Peyer's patch (tissue), 4 donors: ENCODE results near the gene CHST12. TPM values are rescaled to one million over a fixed set of nuclear protein-coding genes. Genes with fewer than 3 reads are reported as not detected.

Source experiments
- DNase-seq, 3 donors: peaks; one replicate each; pipeline ENCODE4 v3.0.0-alpha.2; 2017 to 2019
- H3K27ac ChIP-seq, 4 donors: fragments of 200-600 bp; sonication (generic); one replicate each; pipeline ENCODE4 v1.5.1; 2016 to 2019
- H3K27me3 ChIP-seq, 2 donors: fragments of 200-600 bp; sonication (generic); one replicate each; pipeline ENCODE4 v1.5.1; 2019
- H3K36me3 ChIP-seq, 3 donors: fragments of 200-600 bp; sonication (generic); one replicate each; pipeline ENCODE4 v1.5.1; 2016 to 2019
- H3K4me1 ChIP-seq, 4 donors: fragments of 200-600 bp; sonication (generic); one replicate each; pipeline ENCODE4 v1.5.1; 2016 to 2019
- H3K4me3 ChIP-seq, 4 donors: fragments of 200-600 bp; sonication (generic); 1 replicate in 3 of 4; 2 replicates in 1 of 4; pipeline ENCODE4 v1.5.1; 2016 to 2019; ENCODE audit warnings: mild to moderate bottlenecking in 1 of 4
- H3K9me3 ChIP-seq, 4 donors: fragments of 200-600 bp; sonication (generic); one replicate each; pipeline ENCODE4 v1.5.1; 2016 to 2019; ENCODE audit warnings: mild to moderate bottlenecking in 1 of 4
- POLR2A ChIP-seq, 2 donors: fragments of 450-650 bp; IDR thresholded peaks; one replicate each; pipeline ENCODE4 v1.5.1; 2017; ENCODE audit warnings: antibody characterized with exemption in 2 of 2, mild to moderate bottlenecking in 2 of 2, moderate library complexity in 2 of 2
- total RNA-seq, 4 donors: library from RNA; depleted of rRNA; stranded (reverse); fragments of >200 nt; gene quantifications; one replicate each; pipeline ENCODE4 v1.1.0, GENCODE V29; 2016
- TF ChIP-seq, protein P1 (sequence below), 6 experiments: fragments of 450-650 bp in 4 of 6; fragments of 200-600 bp in 2 of 6; sonication (generic) in 1 of 6; IDR thresholded peaks; one replicate each; pipeline ENCODE4 v1.5.1; 2017 to 2019; ENCODE audit warnings: antibody characterized with exemption in 6 of 6, mild to moderate bottlenecking in 3 of 6, moderate library complexity in 1 of 6

Gene CHST12
- total RNA-seq, 4 donors from 2014 or later = 6.0 to 17.3 (median 13.1) TPM

DNA sequence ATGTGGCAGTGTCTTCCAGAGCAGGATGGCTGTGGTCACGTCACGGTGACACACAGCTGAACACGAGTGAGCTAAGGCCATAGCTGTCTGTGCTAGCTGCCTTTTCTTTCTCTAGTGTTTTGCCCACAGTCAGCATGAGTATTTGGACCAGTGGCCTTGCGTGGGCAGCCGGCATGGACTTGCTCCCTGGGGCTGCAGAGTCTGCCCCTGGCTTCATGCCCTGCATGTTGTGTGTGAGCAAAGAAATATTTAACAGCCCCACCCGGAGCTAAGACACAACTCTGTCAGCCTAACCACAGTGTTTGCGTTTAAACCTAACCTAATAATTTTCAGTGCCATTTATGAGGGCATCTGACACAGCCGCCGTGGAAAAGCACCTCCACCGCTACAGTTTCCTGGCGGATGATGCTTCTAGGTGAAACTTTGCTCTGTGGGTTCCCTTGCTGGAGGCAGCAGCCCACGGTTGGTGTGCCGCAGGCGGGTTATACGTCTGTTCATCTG is 14.6 kb downstream of the CHST12 start:
- TF ChIP-seq POLR2A (IDR thresholded peaks at IDR 0.05) = no peak
- DNase-seq = peak in 1 of 3 donors; percentile 54

DNA sequence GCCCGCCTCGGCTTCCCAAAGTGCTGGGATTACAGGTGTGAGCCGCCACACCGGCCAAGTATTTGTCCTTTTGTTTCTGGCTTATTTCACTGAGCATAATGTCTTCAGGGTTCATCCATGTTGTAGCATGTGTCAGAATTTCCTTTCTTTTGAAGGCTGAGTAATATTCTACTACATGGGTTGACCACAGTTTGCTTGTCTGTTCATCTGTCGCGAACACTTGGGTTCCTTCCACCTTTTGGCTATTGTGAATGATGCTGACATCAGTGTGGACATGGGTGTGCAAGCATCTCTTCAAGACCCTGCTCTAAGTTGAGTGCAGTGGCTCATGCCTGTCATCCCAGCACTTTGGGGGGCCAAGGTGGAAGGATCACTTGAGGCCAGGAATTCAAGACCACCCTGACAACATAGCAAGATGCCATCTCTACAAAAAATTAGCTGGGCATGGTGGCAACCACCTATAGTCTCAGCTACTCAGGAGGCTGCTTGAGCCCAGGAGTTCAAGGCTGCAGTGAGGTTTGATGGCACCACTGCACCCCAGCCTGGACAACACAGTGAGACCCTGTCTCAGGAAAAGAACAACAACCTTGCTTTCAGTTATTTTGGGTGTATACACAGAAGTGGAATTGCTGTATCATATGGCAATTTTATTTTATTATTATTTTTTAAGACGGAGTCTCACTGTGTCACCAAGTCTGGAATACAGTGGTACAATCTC is 17.0 kb downstream of the CHST12 start:
- H3K4me3 ChIP-seq = no peak overlapping the region
- H3K27me3 ChIP-seq = no peaks in the 10 kb centered on the region
- H3K9me3 ChIP-seq = no peaks in the 10 kb centered on the region
- no peak overlapping the region for H3K27ac ChIP-seq
- no peak for DNase-seq
- H3K4me1 ChIP-seq = no peaks in the 10 kb centered on the region
- TF ChIP-seq POLR2A (IDR thresholded peaks at IDR 0.05) = no peak
- TF ChIP-seq, protein P1, sequence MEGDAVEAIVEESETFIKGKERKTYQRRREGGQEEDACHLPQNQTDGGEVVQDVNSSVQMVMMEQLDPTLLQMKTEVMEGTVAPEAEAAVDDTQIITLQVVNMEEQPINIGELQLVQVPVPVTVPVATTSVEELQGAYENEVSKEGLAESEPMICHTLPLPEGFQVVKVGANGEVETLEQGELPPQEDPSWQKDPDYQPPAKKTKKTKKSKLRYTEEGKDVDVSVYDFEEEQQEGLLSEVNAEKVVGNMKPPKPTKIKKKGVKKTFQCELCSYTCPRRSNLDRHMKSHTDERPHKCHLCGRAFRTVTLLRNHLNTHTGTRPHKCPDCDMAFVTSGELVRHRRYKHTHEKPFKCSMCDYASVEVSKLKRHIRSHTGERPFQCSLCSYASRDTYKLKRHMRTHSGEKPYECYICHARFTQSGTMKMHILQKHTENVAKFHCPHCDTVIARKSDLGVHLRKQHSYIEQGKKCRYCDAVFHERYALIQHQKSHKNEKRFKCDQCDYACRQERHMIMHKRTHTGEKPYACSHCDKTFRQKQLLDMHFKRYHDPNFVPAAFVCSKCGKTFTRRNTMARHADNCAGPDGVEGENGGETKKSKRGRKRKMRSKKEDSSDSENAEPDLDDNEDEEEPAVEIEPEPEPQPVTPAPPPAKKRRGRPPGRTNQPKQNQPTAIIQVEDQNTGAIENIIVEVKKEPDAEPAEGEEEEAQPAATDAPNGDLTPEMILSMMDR (IDR thresholded peaks at IDR 0.05) = no peak
- H3K36me3 ChIP-seq = no peaks in the 10 kb centered on the region

More for the DNA sequence above, 14.6 kb downstream of the CHST12 start:
- H3K4me3 ChIP-seq = no peak overlapping the region
- no peaks in the 10 kb centered on the region for H3K27me3 ChIP-seq
- no peaks in the 10 kb centered on the region for H3K36me3 ChIP-seq
- no peaks in the 10 kb centered on the region for H3K4me1 ChIP-seq
- no peak overlapping the region for H3K27ac ChIP-seq
- H3K9me3 ChIP-seq = no peaks in the 10 kb centered on the region

DNA sequence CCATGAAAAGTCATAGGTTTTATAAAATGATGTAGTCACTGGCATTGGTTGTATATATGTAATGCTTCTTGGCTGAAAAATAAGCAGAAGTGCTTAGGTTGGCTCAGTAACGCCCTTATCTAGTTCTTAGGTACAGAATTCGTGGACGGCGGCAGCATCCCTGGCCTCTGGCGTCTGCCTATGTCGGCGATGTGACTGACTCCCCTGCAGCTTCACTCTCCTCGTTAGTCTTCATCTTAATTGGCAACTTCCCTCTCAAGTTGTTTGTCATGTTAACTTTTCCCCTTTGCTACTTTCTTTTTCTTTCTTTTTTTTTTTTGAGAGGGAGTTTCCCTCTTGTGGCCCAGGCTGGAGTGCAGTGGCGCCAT is 18.5 kb downstream of the CHST12 start:
- DNase-seq = no peak

DNA sequence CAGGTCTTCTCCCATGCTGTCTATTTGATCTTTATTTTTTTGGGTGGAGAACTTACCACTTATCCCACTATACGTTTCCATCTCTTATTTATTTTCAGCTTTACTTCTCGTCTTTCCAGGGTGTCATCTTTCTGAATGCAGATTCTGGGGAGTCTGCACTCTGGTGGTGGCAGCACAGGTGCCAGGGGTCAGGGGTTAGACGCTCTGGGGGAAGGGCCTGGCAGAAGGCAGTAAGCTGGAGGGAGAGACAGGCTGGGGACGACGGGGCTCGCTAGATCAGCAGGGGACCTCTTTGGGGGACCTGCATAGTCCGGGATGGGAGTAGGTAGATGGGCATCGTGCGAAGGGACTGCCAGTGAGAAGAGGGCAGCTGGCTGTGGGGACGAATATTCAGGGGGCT is 22.3 kb downstream of the CHST12 start:
- Histone ChIP-seq H3K27me3 (no peaks in the 10 kb centered on the region), H3K4me1 (no peaks in the 10 kb centered on the region), H3K27ac (no peak overlapping the region), H3K4me3 (no peak overlapping the region), H3K36me3 (no peaks in the 10 kb centered on the region), H3K9me3 (no peaks in the 10 kb centered on the region)
- no peak for DNase-seq
- TF ChIP-seq POLR2A (IDR thresholded peaks at IDR 0.05) = no peak
- TF ChIP-seq, protein P1 (IDR thresholded peaks at IDR 0.05) = no peak

More for the DNA sequence above, 18.5 kb downstream of the CHST12 start:
- no peak overlapping the region for H3K27ac ChIP-seq
- H3K27me3 ChIP-seq = no peaks in the 10 kb centered on the region
- no peaks in the 10 kb centered on the region for H3K4me1 ChIP-seq
- no peaks in the 10 kb centered on the region for H3K9me3 ChIP-seq
- no peak for TF ChIP-seq POLR2A (IDR thresholded peaks at IDR 0.05)
- TF ChIP-seq, protein P1 (IDR thresholded peaks at IDR 0.05) = no peak
- no peaks in the 10 kb centered on the region for H3K36me3 ChIP-seq
- H3K4me3 ChIP-seq = no peak overlapping the region

DNA sequence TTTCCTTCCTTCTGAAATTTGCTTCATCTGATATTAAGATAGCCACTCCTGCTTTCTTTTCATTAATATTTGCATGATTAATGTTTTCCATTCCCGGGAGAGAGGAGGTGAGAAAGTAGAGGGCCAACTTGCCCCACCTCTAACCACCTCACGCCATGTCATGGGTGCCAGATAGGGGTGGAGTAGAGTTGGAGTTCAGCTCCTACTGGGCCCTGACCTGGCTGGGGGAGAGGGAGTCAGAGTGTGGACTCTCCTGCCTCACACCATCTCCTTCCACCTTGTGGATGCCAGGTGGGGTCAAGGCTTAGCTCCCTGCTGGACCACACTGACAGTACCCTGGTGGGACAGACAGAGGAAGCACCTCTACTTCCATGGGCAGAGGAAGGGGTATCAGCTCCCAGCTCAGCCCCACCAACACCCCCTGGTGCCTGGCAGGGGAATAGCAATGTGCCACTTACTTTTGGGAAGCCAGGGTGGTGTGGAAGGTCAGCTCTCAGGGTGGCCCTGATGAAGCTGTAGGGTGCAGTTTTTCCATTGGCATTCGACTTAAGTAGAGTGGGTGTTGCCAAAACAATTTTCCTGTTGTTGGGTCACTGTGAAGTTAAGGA is 28.0 kb downstream of the CHST12 start:
- no peak for DNase-seq
- Histone ChIP-seq H3K4me1 (peaks cover 0 to 10% (median 2%) of the 10 kb centered on the region in 4 donors), H3K4me3 (no peak overlapping the region), H3K36me3 (peaks cover 0 to 24% (median 0%) of the 10 kb centered on the region in 3 donors), H3K27ac (no peak overlapping the region), H3K27me3 (no peaks in the 10 kb centered on the region), H3K9me3 (no peaks in the 10 kb centered on the region)
- TF ChIP-seq, protein P1 (IDR thresholded peaks at IDR 0.05) = peak in 5 of 6 experiments; percentile 14 to 46 (median 35)
- no peak for TF ChIP-seq POLR2A (IDR thresholded peaks at IDR 0.05)
